Suprapubic skin (tissue), 4 donors: ENCODE data around the gene COASY. TPM values are rescaled to one million over a fixed set of nuclear protein-coding genes. Genes with fewer than 3 reads are reported as not detected.
"Not testable (repeated sequence)": the region's sequence is repeated elsewhere in the genome, so short reads cannot be mapped to it uniquely, and the experiment has no call there.

ENCODE experiments used
- DNase-seq, 2 donors: peaks; one replicate each; pipeline ENCODE4 v3.0.0-alpha.2; 2019; ENCODE audit warnings: low spot score in 2 of 2
- H3K27ac ChIP-seq: fragments of 200-600 bp; sonication (generic); one replicate; pipeline ENCODE4 v1.5.1; 2019
- H3K27me3 ChIP-seq: fragments of 200-600 bp; sonication (generic); one replicate; pipeline ENCODE4 v1.5.1; 2019
- H3K36me3 ChIP-seq: fragments of 200-600 bp; sonication (generic); one replicate; pipeline ENCODE4 v1.5.1; 2019
- H3K4me1 ChIP-seq: fragments of 200-600 bp; sonication (generic); one replicate; pipeline ENCODE4 v1.5.1; 2019
- H3K4me3 ChIP-seq: fragments of 200-600 bp; sonication (generic); one replicate; pipeline ENCODE4 v1.5.1; 2019; ENCODE audit warnings: mild to moderate bottlenecking
- H3K9me3 ChIP-seq: fragments of 200-600 bp; sonication (generic); one replicate; pipeline ENCODE4 v1.5.1; 2019
- CTCF ChIP-seq, 2 donors: fragments of 200-600 bp in 1 of 2; fragments of 450-650 bp in 1 of 2; sonication (generic) in 1 of 2; IDR thresholded peaks; one replicate each; pipeline ENCODE4 v1.5.1; 2016 to 2019; ENCODE audit warnings: antibody characterized with exemption in 2 of 2, mild to moderate bottlenecking in 1 of 2, moderate library complexity in 1 of 2
- EP300 ChIP-seq: sonication (generic); formaldehyde crosslinking; IDR thresholded peaks from one replicate; pipeline ENCODE4 v1.6.1; 2017; ENCODE audit warnings: antibody characterized with exemption
- POLR2A ChIP-seq, 2 donors: fragments of 450-650 bp; IDR thresholded peaks; one replicate each; pipeline ENCODE4 v1.6.1; 2017; ENCODE audit warnings: antibody characterized with exemption in 2 of 2, mild to moderate bottlenecking in 2 of 2, moderate library complexity in 2 of 2
- POLR2AphosphoS5 ChIP-seq, 3 donors: sonication (generic); formaldehyde crosslinking; IDR thresholded peaks; one replicate each; pipeline ENCODE4 v1.6.1; 2017; ENCODE audit warnings: antibody characterized with exemption in 3 of 3
- WGBS: methylation state at CpG from one replicate; pipeline ENCODE4 v1.1.5; 2018; 5-methylcytosine and 5-hydroxymethylcytosine counted together
- total RNA-seq, 4 donors: library from RNA; depleted of rRNA; stranded (reverse); fragments of >200 nt; gene quantifications; one replicate each; pipeline ENCODE4 v1.1.0, GENCODE V29; 2016

COASY gene
- total RNA-seq, 4 donors from 2014 or later = 41.1 to 54.0 (median 46.0) TPM

DNA sequence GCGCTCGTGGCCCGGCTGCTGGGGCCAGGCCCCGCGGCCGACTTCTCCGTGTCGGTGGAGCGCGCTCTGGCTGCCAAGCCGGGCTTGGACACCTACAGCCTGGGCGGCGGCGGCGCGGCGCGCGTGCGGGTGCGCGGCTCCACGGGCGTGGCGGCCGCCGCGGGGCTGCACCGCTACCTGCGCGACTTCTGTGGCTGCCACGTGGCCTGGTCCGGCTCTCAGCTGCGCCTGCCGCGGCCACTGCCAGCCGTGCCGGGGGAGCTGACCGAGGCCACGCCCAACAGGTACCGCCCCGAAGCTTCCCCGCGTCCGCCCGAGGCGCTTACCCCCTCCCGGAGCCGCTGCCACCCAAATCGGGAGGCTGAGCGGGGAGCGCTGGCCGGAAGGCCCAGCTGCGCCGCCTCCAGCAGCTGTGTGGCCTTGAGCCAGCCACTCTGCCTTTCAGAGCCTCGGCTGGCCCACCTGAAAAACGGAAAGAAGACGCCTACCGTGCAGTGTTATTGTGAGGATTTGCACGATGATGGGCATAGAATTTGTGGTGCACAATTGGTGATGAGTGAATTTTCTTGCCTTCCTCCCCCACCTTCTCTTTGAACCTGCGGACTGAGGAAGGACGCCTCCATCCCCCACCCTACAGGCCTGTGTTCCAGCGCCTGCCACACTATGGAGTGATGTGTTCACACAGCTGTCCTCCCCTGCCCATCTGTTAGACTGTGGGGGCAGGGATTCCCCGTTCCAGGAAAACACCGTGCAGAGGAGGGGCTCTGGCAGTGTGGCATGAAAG lies 25.4 kb upstream of the COASY start:
- DNase-seq = peak; percentile 88 to 91
- peak in 1 of 3 donors; percentile 73 for TF ChIP-seq POLR2AphosphoS5 (IDR thresholded peaks at IDR 0.05)
- TF ChIP-seq CTCF (IDR thresholded peaks at IDR 0.05) = peak in 1 of 2 donors; percentile 10
- no peak for TF ChIP-seq POLR2A (IDR thresholded peaks at IDR 0.05)
- no peak for TF ChIP-seq EP300
- 2% methylated on average over 28 of the region's 65 CpGs for WGBS
- Histone ChIP-seq H3K27me3 (no peaks in the 10 kb centered on the region), H3K27ac (peak overlapping the region; percentile 95), H3K4me1 (peaks cover 30% of the 10 kb centered on the region), H3K36me3 (peaks cover 29% of the 10 kb centered on the region), H3K9me3 (no peaks in the 10 kb centered on the region), H3K4me3 (peak overlapping the region; percentile 84)

- H3K9me3 ChIP-seq = no peaks in the 10 kb centered on the region
- H3K36me3 ChIP-seq = peaks cover 36% of the 10 kb centered on the region
- 82% methylated on average over 25 of the region's 31 CpGs for WGBS
- TF ChIP-seq POLR2AphosphoS5 (IDR thresholded peaks at IDR 0.05) (no peak), EP300 (no peak)
- no peak for DNase-seq
- peaks cover 25% of the 10 kb centered on the region for H3K4me1 ChIP-seq
- H3K27ac ChIP-seq = peak overlapping the region; percentile 95
- H3K4me3 ChIP-seq = peak overlapping the region; percentile 84
- H3K27me3 ChIP-seq = no peaks in the 10 kb centered on the region
These were observed 24.7 kb upstream of the COASY start for GRCh38 chr17:42537156-42537805.

DNA sequence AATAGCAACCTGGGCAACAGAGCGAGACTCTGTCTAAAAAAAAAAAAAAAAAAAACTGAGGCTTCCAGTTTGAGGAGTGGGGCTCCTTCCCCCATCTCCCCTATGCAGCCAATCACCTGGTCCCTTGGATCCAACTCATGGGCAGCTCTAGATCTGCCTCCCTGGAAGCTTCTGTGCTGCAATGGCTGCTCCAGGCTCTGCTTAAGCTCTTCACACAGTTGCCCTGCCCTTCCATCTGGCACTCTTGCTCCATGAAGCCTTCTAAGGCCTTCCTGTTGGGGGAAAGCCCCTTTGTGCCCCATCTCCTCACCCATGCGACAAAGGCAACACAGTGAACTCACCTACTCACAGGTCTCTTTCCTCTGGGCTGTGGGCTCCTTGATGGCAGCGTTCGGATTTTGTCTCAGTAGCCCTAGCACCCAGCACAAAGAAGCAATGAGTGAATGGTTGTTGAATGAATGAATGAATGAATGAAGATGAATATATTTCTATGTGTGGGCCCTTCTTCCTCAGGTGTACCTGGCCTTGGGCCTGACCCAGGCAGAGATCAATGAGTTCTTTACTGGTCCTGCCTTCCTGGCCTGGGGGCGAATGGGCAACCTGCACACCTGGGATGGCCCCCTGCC lies 24.0 kb upstream of the COASY start:
- no peaks in the 10 kb centered on the region for H3K27me3 ChIP-seq
- no peak for TF ChIP-seq CTCF (IDR thresholded peaks at IDR 0.05)
- no peak for TF ChIP-seq POLR2AphosphoS5 (IDR thresholded peaks at IDR 0.05)
- TF ChIP-seq POLR2A (IDR thresholded peaks at IDR 0.05) = no peak
- no peak for TF ChIP-seq EP300
- no peaks in the 10 kb centered on the region for H3K9me3 ChIP-seq
- H3K36me3 ChIP-seq = peaks cover 43% of the 10 kb centered on the region
- no peak overlapping the region for H3K27ac ChIP-seq
- H3K4me3 ChIP-seq = no peak overlapping the region
- H3K4me1 ChIP-seq = peaks cover 23% of the 10 kb centered on the region
- 96% methylated on average over 5 of the region's 5 CpGs for WGBS
- DNase-seq = no peak

DNA sequence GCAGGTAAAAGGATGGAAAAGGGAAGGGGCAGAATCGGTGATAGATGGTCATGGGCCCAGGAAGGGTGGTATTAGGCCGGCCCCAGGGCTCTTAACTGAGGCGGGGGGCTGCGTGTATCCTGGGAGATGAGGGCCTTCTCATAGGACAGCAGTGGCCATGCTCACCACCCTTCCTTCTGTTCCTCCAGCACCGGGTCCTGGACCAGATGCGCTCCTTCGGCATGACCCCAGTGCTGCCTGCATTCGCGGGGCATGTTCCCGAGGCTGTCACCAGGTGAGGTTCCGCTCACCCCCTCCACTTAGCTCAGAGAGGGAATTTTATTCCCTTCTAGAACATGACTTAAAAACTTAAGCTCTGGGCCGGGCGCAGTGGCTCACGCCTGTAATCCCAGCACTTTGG lies 23.5 kb upstream of the COASY start:
- Histone ChIP-seq H3K4me1 (peaks cover 23% of the 10 kb centered on the region), H3K27ac (no peak overlapping the region), H3K27me3 (no peaks in the 10 kb centered on the region), H3K4me3 (no peak overlapping the region), H3K36me3 (peaks cover 48% of the 10 kb centered on the region), H3K9me3 (no peaks in the 10 kb centered on the region)
- 93% methylated on average over 12 of the region's 14 CpGs for WGBS
- no peak for TF ChIP-seq EP300
- TF ChIP-seq POLR2A (IDR thresholded peaks at IDR 0.05) = no peak
- DNase-seq = no peak

GRCh38 chr17:42540558-42540957 lies 21.4 kb upstream of the COASY start:
- not testable (repeated sequence) for H3K27ac ChIP-seq, DNase-seq, H3K4me3 ChIP-seq, H3K27me3 ChIP-seq, H3K9me3 ChIP-seq
- H3K36me3 ChIP-seq = peaks cover 60% of the 10 kb centered on the region
- WGBS = 87% methylated on average over 4 of the region's 4 CpGs
- peaks cover 15% of the 10 kb centered on the region for H3K4me1 ChIP-seq

DNA sequence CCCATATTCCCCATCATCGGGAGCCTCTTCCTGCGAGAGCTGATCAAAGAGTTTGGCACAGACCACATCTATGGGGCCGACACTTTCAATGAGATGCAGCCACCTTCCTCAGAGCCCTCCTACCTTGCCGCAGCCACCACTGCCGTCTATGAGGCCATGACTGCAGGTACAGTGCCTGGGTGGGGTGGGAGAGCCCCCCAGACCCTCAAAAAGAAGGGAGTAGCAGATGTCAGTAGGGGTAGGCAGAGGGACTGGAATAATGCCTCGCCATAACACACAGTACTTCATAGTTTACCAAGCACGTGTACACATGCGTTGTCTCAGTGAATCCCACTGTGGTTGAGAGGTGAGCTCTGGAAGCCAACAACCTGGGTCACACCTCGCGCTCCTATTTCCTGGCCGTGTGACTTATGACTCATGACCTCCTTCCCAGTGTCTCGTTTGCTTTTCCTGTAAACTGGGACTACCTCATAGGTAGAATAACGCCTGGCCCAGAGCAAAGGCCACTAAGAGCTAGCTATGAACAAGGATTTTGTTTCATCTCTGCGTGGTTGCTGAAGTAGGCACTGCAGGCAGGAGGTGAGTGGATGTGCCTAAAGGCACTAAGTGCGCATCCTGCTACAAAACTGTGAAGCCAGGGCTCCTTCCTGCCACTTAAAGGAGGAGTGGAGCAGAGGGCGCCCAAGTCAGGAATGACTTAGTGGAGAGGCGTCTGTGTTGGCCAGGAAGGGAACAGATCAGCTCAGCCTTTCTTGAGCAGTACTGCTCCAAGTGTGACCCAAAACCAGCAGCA lies 20.7 kb upstream of the COASY start:
- no peak overlapping the region for H3K4me3 ChIP-seq
- TF ChIP-seq POLR2A (IDR thresholded peaks at IDR 0.05) (no peak), POLR2AphosphoS5 (IDR thresholded peaks at IDR 0.05) (no peak), CTCF (IDR thresholded peaks at IDR 0.05) (no peak), EP300 (no peak)
- no peak for DNase-seq
- 72% methylated on average over 17 of the region's 17 CpGs for WGBS
- H3K27me3 ChIP-seq = no peaks in the 10 kb centered on the region
- H3K9me3 ChIP-seq = no peaks in the 10 kb centered on the region
- H3K4me1 ChIP-seq = peaks cover 11% of the 10 kb centered on the region
- H3K36me3 ChIP-seq = peaks cover 60% of the 10 kb centered on the region
- H3K27ac ChIP-seq = no peak overlapping the region
